GM12878 (cell line): ENCODE results near the gene DUSP14. TPM values are rescaled to one million over a fixed set of nuclear protein-coding genes. Genes with fewer than 3 reads are reported as not detected.

Experiments used
- BHLHE40 ChIP-seq, 2 experiments: fragments of 450-650 bp in 1 of 2; IDR thresholded peaks; 2 replicates each; pipeline ENCODE4 v1.6.1; 2011 to 2017; ENCODE audit warnings: low read depth in 2 of 2, borderline replicate concordance in 1 of 2, improper control_type of control experiment in 1 of 2, low read length in 1 of 2, mild to moderate bottlenecking in 1 of 2
- CBX5 ChIP-seq: sonication (generic); IDR thresholded peaks from 2 replicates; pipeline ENCODE4 v1.6.1; 2016; ENCODE audit warnings: low read depth, moderate library complexity, mild to moderate bottlenecking, inconsistent platforms
- HCFC1 ChIP-seq: fragments of 150-350 bp; IDR thresholded peaks from 2 replicates; pipeline ENCODE4 v1.6.1; 2014; ENCODE audit warnings: low read length
- HDGF ChIP-seq: fragments of 450-650 bp; IDR thresholded peaks from 2 replicates; pipeline ENCODE4 v1.6.1; 2016; ENCODE audit warnings: antibody characterized with exemption
- KAT2A ChIP-seq: conservative IDR thresholded peaks from 2 replicates; pipeline ENCODE4 v1.6.1; 2011; ENCODE audit warnings: low read depth, low read length; ENCODE audit not compliant: control insufficient read depth
- MYB ChIP-seq: fragments of 150-350 bp; IDR thresholded peaks from 2 replicates; pipeline ENCODE4 v1.6.1; 2014; ENCODE audit warnings: mild to moderate bottlenecking, low read depth, low read length, borderline replicate concordance
- POU2F2 ChIP-seq: IDR thresholded peaks from 3 replicates; pipeline ENCODE4 v1.6.1; 2011; ENCODE audit warnings: low read depth, mild to moderate bottlenecking, low read length, borderline replicate concordance
- RCOR1 ChIP-seq: conservative IDR thresholded peaks from 2 replicates; pipeline ENCODE4 v1.6.1; 2012; ENCODE audit warnings: low read depth, low read length, improper control_type of control experiment
- SIN3A ChIP-seq: IDR thresholded peaks from 2 replicates; pipeline ENCODE4 v1.6.1; 2012; ENCODE audit warnings: low read depth, low read length, improper control_type of control experiment
- SMAD5 ChIP-seq: IDR thresholded peaks from 2 replicates; pipeline ENCODE4 v1.6.1; 2016; ENCODE audit warnings: antibody characterized with exemption, low read depth
- TBL1XR1 ChIP-seq: IDR thresholded peaks from 2 replicates; pipeline ENCODE4 v1.6.1; 2012; ENCODE audit warnings: low read depth, low read length, improper control_type of control experiment
- TCF7 ChIP-seq: IDR thresholded peaks from 2 replicates; pipeline ENCODE4 v1.6.1; 2014; ENCODE audit warnings: antibody characterized with exemption, borderline replicate concordance
- WRNIP1 ChIP-seq: IDR thresholded peaks from 2 replicates; pipeline ENCODE4 v1.6.1; 2011; ENCODE audit warnings: low read depth, low read length, improper control_type of control experiment, borderline replicate concordance
- ZNF622 ChIP-seq: fragments of 450-650 bp; IDR thresholded peaks from 2 replicates; pipeline ENCODE4 v1.6.1; 2017; ENCODE audit warnings: mild to moderate bottlenecking, inconsistent platforms
- ZSCAN29 ChIP-seq: fragments of 450-650 bp; IDR thresholded peaks from 2 replicates; pipeline ENCODE4 v1.6.1; 2017; ENCODE audit warnings: mild to moderate bottlenecking, moderate library complexity
- polyA plus RNA-seq, 11 experiments: library from polyadenylated mRNA; depleted of rRNA in 4 of 11; unstranded in 6 of 11; stranded (reverse) in 5 of 11; fragments of >200 nt; fragmentation: Nextera tagmentation in 4 of 11; fragmentation: Illumina TruSeq in 1 of 11; extraction: Ambion mirVana in 4 of 11; extraction: Trizol in 1 of 11; gene quantifications; 1 replicate in 1 of 11; 2 replicates in 10 of 11; pipeline versions ENCODE4 v1.2.1 to v1.2.3, GENCODE V29; 2011 to 2016; ENCODE audit warnings: inconsistent platforms in 2 of 11, missing spikeins in 2 of 11, low read depth in 1 of 11
- total RNA-seq, 4 experiments: library from RNA; depleted of rRNA in 3 of 4; stranded (reverse); fragments of >200 nt in 3 of 4; fragmentation: Illumina TruSeq in 1 of 4; extraction: Trizol in 1 of 4; gene quantifications; 2 replicates each; pipeline versions ENCODE4 v1.2.1 to v1.2.3, GENCODE V29; 2013 to 2021
- TF ChIP-seq, protein P1 (sequence below): fragments of 450-650 bp; IDR thresholded peaks from 2 replicates; pipeline ENCODE4 v1.6.1; 2017; ENCODE audit warnings: borderline replicate concordance
- TF ChIP-seq, protein P2 (sequence below): fragments of 450-650 bp; formaldehyde crosslinking; IDR thresholded peaks from 2 replicates; pipeline ENCODE4 v1.4.0; 2022; ENCODE audit warnings: mild to moderate bottlenecking, moderate library complexity
- TF ChIP-seq, protein P3 (sequence below): fragments of 450-650 bp; IDR thresholded peaks from 2 replicates; pipeline ENCODE4 v1.6.1; 2017; ENCODE audit warnings: antibody characterized with exemption, mild to moderate bottlenecking, moderate library complexity
- TF ChIP-seq, protein P4 (sequence below): IDR thresholded peaks from 2 replicates; pipeline ENCODE4 v1.6.1; 2012; ENCODE audit warnings: improper control_type of control experiment, low read depth, low read length; ENCODE audit not compliant: insufficient replicate concordance

The DUSP14 gene
- total and polyA plus RNA-seq, 10 of the 15 experiments (the other 5 are each of a cell fraction or from before 2014, with no cell fraction given), result 14.5 to 36.5 (median 24.4) TPM

DNA sequence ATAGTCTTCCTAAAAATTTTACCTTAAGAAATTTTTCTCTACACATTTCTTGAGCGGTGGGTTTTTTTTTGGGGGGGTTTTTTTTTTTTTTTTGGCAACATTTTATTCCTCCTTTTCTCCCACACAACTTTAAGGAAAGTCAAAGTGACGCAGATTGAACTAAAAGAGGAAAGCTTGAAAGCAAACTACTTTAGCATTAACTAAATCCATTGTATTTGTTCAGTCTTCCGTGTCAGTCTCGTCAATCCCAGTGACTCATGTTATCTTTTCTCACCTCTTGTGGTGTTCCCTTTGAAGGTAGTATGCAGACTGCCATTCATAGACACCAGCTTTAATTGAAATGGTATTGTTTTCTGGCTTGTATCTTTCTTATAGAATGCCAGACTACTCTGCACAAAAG, 43.7 kb upstream of the DUSP14 start (continued):
- TF ChIP-seq RCOR1 (no peak), TCF7 (peak; percentile 55; the same call in 1 of the 2 replicates), BHLHE40 (IDR thresholded peaks at IDR 0.05; ENCODE audit: borderline replicate concordance in 1 of 2, low read depth in 2 of 2, low read length in 1 of 2) (no peak; a peak in 2 of 4 replicates), SIN3A (no peak), CBX5 (no peak), ZSCAN29 (no peak), HCFC1 (no peak), WRNIP1 (no peak), HDGF (no peak), KAT2A (no peak), SMAD5 (no peak), TBL1XR1 (no peak), POU2F2 (no peak), ZNF622 (no peak), MYB (no peak)
- TF ChIP-seq, protein P1, sequence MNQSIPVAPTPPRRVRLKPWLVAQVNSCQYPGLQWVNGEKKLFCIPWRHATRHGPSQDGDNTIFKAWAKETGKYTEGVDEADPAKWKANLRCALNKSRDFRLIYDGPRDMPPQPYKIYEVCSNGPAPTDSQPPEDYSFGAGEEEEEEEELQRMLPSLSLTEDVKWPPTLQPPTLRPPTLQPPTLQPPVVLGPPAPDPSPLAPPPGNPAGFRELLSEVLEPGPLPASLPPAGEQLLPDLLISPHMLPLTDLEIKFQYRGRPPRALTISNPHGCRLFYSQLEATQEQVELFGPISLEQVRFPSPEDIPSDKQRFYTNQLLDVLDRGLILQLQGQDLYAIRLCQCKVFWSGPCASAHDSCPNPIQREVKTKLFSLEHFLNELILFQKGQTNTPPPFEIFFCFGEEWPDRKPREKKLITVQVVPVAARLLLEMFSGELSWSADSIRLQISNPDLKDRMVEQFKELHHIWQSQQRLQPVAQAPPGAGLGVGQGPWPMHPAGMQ, result no peak
- TF ChIP-seq, protein P2, sequence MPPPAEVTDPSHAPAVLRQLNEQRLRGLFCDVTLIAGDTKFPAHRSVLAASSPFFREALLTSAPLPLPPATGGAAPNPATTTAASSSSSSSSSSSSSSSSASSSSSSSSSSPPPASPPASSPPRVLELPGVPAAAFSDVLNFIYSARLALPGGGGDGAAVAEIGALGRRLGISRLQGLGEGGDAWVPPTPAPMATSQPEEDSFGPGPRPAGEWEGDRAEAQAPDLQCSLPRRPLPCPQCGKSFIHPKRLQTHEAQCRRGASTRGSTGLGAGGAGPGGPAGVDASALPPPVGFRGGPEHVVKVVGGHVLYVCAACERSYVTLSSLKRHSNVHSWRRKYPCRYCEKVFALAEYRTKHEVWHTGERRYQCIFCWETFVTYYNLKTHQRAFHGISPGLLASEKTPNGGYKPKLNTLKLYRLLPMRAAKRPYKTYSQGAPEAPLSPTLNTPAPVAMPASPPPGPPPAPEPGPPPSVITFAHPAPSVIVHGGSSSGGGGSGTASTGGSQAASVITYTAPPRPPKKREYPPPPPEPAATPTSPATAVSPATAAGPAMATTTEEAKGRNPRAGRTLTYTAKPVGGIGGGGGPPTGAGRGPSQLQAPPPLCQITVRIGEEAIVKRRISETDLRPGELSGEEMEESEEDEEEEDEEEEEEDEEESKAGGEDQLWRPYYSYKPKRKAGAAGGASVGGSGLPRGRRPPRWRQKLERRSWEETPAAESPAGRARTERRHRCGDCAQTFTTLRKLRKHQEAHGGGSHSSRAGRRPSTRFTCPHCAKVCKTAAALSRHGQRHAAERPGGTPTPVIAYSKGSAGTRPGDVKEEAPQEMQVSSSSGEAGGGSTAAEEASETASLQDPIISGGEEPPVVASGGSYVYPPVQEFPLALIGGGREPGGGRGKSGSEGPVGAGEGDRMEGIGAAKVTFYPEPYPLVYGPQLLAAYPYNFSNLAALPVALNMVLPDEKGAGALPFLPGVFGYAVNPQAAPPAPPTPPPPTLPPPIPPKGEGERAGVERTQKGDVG (CRISPR knock-in tag), result no peak
- TF ChIP-seq, protein P3, sequence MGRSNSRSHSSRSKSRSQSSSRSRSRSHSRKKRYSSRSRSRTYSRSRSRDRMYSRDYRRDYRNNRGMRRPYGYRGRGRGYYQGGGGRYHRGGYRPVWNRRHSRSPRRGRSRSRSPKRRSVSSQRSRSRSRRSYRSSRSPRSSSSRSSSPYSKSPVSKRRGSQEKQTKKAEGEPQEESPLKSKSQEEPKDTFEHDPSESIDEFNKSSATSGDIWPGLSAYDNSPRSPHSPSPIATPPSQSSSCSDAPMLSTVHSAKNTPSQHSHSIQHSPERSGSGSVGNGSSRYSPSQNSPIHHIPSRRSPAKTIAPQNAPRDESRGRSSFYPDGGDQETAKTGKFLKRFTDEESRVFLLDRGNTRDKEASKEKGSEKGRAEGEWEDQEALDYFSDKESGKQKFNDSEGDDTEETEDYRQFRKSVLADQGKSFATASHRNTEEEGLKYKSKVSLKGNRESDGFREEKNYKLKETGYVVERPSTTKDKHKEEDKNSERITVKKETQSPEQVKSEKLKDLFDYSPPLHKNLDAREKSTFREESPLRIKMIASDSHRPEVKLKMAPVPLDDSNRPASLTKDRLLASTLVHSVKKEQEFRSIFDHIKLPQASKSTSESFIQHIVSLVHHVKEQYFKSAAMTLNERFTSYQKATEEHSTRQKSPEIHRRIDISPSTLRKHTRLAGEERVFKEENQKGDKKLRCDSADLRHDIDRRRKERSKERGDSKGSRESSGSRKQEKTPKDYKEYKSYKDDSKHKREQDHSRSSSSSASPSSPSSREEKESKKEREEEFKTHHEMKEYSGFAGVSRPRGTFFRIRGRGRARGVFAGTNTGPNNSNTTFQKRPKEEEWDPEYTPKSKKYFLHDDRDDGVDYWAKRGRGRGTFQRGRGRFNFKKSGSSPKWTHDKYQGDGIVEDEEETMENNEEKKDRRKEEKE, result no peak
- TF ChIP-seq, protein P4, sequence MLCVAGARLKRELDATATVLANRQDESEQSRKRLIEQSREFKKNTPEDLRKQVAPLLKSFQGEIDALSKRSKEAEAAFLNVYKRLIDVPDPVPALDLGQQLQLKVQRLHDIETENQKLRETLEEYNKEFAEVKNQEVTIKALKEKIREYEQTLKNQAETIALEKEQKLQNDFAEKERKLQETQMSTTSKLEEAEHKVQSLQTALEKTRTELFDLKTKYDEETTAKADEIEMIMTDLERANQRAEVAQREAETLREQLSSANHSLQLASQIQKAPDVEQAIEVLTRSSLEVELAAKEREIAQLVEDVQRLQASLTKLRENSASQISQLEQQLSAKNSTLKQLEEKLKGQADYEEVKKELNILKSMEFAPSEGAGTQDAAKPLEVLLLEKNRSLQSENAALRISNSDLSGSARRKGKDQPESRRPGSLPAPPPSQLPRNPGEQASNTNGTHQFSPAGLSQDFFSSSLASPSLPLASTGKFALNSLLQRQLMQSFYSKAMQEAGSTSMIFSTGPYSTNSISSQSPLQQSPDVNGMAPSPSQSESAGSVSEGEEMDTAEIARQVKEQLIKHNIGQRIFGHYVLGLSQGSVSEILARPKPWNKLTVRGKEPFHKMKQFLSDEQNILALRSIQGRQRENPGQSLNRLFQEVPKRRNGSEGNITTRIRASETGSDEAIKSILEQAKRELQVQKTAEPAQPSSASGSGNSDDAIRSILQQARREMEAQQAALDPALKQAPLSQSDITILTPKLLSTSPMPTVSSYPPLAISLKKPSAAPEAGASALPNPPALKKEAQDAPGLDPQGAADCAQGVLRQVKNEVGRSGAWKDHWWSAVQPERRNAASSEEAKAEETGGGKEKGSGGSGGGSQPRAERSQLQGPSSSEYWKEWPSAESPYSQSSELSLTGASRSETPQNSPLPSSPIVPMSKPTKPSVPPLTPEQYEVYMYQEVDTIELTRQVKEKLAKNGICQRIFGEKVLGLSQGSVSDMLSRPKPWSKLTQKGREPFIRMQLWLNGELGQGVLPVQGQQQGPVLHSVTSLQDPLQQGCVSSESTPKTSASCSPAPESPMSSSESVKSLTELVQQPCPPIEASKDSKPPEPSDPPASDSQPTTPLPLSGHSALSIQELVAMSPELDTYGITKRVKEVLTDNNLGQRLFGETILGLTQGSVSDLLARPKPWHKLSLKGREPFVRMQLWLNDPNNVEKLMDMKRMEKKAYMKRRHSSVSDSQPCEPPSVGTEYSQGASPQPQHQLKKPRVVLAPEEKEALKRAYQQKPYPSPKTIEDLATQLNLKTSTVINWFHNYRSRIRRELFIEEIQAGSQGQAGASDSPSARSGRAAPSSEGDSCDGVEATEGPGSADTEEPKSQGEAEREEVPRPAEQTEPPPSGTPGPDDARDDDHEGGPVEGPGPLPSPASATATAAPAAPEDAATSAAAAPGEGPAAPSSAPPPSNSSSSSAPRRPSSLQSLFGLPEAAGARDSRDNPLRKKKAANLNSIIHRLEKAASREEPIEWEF, result no peak
